GM19324 (cell line): ENCODE measurements around the gene RFX4.

ENCODE experiments used
- ATAC-seq: cut with Tn5 transposase; IDR thresholded peaks from one replicate; pipeline ENCODE4 v1.9.1; 2021; ENCODE audit warnings: mild to moderate bottlenecking, moderate library complexity; ENCODE audit not compliant: unreplicated experiment, low FRiP score

The RFX4 gene

DNA sequence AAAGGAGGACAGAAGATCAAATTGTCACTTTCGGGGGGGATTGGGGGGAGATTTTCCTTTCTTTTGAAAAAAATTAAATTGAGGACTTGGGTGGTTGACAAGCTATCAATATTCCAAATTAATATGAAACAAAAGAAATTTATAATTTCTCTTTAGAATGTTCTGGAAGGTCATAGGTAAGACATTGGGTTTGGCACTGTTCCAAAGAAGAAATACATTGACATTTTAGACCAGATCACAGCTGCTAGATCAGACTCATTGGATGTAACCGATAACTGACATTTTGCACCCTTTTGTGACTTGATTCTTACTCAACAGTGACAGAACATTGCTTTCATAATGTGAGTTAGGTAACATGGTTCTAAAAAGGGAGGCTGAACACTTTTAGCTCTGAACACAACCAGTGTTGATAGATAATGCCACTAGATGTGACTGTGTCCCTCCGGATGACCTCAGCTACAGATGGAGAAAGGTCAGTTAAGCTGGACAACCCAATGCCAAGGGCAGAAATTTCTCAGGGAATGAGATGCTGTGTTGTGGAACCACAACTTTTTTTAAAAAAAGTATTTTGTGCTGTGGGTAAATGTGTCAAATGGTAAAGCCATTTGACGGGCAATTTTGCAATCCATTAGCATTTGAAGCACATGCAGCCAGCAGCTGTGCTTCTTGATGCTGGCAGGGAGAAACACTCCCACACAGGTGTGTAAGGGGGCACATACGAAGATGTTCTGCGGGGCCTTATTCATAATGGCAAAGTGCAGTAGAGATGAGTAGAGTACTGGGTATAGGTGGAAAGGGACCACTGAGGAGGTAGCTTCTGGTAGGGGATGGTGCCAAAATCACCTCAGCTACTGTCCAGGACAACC is 62.9 kb downstream of the RFX4 start:
- no peak for ATAC-seq

DNA sequence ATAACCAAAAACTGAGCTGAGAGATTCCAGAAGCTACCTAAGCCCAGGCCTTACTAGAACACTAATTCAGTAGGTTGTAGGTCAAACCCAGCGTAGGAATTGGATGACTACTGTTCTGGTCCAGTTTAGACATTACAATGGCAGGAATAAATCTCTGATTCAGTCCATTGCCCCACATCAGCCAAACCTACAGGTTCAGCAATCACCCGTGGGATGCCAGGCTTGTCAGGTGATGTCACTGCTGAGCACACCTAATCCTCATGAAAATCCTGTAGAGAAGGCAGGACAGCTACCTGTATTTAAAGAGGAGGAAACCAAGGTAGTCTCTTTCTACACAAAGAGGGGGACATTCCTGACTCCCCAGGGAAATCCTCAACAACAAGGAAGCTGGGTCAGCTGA is 63.7 kb downstream of the RFX4 start:
- ATAC-seq = no peak

DNA sequence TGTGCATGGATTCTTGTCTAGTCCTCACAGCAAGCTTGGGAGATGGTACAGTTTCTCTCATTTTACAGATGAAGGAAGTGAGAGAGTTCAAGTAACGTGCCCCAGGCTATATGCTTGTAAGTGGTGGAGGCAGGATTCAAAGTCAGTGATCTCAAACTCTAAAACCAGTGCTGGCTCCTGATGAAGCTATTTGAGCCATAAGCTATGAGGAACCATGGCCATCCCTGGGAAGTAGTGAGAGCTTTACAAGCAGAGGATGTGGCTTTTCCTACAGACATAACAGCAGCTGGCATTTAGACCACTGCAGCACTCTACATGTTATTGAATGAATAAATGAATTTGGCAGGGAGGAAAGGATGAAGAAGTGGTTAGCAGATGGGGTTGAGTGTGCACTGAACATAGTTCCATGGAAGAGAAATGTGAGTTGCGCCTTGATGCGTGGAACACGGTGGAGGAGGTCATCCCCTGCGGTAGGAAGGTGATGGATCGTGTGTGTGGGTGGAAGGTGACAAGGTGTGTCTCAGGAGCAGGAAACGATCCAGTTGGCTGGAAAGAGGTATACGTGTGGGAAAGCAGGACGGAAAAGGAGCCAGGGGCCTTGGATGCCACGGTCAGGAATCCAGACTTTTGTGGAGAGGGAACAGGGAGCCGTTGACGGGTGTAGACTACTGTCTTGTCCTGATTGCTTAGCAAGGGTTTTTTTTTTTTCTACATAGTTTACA is 65.2 kb downstream of the RFX4 start:
- no peak for ATAC-seq

DNA sequence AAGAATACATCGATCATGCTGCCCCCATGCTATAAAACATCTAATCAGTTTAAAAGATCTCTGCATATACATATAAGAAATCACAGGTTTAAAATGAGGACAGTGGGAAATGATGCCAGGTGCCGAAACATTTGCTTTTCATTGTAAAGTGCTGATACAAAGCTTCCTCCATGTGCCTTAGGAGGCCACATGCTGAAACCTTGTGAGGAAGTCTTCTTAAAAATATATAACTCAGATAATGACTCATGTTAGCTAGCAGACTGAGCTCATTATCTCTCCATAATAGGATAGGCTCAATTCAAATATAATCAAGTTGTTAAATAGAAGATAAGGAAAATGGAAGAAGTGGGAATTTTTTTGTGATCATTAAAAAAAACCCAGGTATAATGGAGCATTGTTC is 65.9 kb downstream of the RFX4 start:
- no peak for ATAC-seq

DNA sequence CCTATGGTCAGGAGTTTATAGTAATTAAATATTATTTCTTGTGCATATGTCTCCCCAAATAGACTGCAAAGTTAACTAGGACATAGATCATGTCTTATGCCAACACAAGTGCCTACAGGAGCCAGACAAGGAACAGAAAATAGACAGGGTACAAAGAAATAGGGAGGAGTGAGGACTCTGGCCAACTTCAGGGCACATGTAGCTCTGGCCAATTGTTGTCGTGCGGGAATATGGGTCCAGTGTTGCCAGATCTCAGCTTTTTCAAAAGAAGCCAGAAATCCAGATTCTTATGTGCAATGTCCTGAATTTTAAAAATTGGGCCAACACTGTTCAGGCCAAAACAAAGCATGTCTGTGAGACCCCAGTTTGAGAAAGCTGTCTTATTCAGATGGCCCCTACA is 68.7 kb downstream of the RFX4 start:
- no peak for ATAC-seq

DNA sequence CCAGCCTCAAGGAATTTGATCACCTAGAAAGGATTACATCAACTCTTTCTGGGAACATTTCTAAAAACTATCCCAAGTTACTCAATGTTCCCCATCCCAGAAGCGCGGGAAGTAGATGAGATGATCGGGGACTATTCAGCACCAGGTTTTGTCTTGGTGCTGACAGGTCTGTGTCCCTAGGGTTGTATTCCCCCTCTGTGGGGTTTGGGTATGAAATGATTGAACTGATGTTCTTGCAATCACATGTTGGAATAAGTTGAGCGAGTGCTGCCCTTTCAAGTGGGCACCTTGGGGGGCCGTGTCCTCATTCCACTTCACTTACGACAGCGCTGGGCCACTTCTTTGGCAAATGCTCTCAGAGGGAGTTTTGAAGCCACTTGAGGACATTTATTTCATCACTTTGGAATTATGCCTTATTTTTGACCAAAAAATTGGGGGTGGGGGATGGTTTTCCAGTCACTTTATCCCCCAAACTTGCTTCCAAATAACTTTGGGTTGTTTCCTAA is 69.8 kb downstream of the RFX4 start:
- ATAC-seq = no peak

DNA sequence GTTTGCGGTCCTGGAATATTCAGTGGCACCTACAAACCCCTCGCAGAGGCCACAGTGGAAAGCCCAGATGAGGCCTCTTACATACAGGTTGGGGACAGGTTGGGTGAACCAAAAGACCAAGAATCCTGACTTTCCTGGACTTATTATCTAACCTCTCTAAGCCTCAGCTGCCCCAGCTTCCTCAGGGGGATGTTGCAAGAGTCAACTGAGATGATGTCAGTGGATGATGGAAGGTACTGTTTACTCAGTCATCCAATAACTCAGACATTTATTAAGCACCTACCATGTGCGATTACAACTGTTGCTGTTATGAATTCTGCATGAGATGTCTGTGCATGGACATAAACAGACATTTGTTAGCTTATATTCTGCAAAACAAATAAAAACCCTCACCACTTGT is 72.8 kb downstream of the RFX4 start:
- ATAC-seq = no peak

DNA sequence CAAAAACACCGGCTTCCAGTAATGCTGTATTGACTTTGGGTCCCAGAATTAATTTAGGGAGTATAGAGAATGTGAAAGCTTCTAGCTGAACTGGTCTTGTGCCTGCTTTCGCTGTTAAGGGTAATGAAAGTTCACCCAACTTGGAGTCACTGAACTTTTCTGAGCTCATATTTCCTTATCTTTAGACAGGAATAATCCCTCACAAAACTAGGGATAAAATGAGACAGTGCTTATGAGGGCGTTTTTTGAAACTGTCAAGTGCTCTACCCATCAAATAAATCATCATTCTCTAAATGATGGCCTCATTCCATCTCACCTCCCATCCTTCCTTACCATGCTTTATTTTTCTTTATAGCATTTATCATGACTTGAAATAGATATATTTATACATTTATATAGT is 74.7 kb downstream of the RFX4 start:
- no peak for ATAC-seq

DNA sequence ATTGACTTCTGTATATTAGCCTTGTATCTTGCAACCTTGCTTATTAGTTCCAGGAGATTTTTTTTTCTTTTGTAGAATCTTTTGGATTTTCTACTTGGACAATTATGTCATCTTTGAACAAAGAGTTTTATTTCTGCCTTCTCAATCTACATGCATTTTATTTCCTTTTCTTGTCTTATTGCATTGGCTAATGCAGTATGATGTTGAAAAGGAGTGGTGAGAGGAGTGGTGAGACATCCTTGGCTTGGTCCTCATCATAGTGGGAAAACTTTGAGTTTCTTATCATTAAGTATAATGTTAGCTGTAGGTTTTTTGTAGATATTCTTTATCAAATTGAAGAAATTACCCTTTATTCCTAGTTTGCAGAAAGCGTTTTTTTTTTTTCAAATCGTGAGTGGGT is 80.6 kb downstream of the RFX4 start:
- ATAC-seq = no peak

DNA sequence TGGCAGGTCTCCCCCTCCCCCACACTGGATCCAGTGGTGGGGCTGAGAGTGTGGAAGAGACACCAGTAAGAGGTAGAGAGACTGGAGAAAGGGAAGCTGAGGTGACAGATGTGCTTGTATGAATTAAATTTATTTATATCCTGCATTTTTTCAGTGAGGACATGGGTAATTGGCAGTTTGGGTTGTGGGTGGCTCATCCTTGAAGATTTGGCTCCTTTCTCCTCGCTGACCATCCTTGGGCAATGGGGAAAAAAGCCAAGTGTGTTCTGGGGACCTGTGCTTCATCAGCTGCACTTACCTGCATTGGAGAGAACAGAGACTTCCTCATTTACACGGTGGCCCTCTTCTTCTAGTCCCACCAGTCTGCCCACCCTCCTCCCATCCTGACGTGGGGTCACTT is 86.4 kb downstream of the RFX4 start:
- ATAC-seq = no peak

DNA sequence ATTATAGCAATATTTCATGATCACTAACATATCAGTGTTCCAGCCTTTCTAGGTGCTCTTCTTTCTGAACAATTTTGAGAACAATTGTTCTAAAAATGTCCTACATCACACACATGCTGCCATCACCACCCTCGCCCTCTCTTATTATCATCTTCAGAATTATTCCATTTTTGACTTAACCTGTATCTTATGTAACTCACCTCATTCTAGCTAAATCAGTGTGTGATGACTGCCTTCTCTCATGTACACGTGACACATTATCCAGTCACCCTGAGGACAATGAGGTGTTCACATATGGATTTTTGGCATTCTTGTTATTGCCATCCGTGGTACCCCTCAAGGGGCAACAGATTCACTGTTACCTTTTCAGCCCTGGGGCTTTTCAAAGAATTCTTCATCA is 87.3 kb downstream of the RFX4 start:
- no peak for ATAC-seq

DNA sequence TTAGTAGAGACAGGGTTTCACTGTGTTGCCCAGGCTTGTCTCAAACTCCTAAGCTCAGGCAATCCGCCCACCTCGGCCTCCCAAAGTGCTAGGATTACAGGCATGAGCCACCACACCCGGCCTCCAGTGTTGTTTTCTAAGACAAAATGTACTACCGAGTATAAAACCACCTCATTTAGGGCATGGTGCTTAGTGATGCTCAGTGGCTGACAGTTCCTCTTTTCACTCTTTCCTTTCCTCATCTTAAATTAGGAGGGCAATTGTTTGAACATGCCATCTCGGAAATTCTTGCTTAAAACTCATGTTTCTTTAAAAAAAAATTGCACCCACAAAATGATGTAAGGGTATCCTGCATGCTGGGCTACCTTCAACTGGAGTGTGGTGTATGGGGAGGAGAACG is 89.0 kb downstream of the RFX4 start:
- ATAC-seq = no peak

DNA sequence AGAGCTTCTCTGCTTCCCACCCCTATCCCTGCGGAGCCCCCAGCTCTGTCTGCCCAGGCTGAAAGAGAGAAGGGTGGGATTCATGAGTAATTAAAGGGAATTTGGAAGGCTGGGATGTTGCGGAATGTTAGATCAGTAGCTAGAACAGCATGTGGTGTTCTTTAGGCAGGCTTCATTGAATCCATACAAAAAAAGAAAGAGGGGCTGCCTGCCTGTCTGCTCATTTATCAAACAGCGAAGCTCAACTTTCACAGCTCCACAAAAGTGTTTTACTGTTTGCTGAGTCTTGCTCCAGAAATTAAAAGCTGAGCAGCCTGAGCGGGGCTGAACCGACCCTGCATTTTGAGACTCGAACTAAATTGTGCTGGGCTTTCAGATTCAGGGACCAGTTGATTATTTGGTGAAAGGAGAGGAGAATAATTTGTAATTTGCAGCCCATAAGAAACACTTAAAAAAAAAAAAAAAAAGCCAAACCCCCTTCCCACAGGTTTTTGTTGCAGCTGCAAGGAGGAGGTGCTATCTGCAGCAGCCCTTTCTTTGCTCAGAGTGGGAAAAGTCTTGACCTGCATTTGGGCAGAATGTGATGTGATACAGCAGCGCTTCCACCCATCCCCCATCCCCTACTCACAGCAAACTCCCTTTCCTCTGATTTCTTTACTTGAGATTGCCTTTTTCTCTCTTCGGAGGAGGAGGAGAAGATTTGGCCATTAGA is 89.7 kb downstream of the RFX4 start:
- ATAC-seq = no peak

DNA sequence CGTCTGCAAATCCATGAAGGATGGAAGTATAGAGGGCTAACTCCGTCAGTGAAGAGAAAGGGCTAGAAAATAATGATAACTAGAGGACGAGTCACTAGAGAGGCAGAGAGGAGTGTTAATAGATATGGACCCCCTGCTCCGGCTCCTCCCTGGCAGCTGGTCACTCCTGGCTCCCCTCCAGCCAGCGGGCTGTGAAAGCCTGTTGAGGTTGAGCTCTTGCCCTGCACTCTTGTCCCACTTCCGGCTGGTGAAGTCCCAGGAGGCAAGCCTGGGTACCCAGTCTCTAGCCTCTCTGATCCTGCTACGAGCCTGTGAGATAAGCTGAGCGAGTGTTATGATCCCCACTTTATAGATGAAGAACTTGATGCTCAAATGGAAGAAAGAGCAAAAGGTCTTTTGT is 90.3 kb downstream of the RFX4 start:
- ATAC-seq = no peak

DNA sequence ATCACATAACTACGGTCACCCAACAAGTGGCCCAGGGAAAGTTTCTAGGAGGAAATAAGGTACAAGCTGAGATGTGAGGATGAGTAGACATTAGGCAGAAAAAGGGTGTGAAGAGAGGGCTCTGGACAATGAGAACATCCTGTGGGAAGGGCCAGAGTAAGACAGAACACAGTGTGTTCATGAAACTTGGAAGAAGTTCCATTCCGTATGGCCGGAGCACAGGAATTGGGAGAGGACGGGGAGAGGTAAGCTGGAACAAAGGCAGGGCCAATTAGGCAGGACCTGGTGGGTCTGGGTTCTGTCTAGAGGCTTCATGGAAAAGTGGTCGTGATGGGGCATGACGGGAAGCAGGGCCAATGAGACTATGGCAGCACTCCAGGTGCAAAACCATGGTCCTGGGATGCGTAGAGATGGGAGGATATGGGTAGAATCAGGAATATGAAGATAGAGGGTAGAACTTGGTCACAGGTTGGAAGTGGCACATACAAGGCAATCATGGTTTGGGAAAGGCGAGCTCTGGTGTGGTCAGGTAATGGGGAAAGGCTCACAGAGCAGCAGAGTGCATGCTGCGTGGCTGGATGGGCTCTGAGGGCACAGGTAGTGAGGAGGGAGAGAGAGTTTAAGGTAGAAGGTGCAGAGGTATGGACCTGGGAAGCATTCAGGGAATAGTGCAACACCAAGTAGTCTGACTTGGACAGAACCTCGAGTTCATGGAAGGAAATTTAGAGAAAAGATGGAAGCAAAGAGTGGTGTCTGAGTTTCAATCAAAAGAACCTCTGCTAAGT is 93.0 kb downstream of the RFX4 start:
- no peak for ATAC-seq

DNA sequence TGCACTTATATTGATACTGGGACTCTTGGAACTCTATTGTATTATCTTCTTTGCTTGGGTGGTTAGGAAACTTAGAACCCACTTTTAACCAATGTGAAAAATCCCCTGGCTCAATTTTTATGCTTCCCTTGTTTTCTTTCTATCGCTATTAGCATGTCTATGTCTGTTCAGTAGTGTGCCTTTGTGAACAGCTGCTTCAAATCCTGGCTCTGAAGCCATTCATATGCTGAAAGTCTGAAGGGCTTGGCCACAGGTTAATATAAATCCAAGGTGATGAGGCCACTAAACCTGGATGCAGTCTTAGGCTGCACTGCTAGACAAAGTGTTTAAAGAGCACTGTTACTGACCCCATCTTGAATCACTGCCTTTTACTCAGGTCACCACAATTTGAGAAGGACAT is 96.8 kb downstream of the RFX4 start:
- no peak for ATAC-seq

DNA sequence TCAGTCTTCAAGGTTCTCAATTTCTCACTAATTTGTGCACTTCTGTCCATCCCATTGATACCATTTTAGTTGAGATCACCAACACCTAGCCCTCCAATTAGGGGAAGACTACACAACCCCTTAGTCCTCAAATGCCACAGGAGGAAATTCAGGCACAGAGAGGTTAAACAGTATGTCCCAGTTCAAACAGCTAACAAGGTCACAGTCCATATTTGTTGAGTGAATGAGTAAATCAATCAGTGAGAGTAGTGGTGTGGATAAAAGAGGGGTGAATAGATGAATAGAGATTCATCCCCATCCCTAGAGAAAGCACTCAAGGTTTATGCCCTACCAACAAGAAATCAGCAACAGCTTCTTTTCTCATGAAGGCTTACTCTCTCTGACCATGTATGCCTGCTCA is 97.5 kb downstream of the RFX4 start:
- no peak for ATAC-seq

DNA sequence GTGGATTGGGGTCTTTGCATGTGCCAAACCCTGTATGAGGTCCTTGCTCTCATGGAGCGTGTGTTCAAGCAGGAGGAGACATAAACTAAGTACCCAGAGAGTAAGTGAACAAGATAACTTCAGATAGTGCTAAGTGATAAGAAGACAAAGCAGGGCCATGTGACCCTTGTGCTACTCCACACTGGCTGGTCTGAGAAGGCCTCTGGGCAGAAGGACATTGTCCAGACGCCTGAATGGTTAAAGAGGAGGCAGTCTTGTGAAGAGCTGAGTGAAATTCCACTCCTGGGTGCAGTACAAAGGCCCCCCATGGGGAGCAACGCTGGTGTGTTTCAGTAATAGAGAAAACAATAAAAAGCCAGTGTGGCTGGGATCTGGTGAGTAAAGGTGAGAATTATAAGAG is 98.4 kb downstream of the RFX4 start:
- ATAC-seq = no peak

DNA sequence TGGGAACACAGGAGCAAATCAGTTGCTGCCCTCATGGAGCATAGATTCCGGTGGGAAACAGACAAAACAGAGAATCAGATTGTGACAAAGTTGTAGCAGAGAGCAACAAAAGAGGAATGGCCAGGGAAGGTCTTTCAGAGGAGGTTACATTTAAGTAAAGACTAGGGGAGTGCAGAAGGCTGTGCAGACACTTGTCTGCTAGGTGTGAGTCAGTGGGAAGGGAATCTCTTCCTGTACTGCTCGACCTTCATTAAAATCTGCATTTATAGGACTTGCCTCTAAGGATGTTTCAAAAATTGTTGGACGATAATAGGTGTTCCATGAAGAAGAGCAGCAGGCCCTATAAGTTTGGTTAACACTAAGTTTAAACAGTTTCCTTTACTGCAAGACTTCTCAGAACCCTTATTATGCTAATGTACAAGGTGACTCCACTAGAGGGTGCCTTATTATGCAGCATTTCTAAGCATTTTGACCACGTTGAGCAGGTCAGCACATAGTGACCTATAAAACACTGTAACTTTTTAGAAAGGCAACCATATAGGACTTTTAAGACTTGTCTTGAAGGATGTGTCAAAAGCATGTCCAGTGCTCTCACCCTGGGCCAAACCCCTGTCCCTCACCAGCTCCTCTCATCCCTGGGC is 99.9 kb downstream of the RFX4 start:
- ATAC-seq = no peak

DNA sequence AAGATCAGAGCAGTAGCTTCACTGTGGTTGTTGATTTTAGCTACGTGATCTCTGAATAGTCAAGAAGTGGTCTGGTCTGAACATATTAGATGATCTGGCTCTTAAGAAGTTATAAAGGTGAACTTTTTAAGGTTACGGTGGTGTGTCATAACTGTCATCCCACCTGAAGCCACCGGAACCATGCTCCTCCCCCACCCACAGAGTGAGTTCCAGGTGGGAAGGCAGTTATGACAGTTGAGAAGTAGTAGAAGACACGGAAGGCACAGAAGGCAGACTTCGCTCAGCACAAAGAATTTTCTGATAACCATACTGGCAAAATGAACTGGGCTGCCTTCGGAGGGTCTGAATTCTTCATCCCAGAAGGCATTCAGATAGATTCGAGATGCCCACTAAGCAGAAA is 101.7 kb downstream of the RFX4 start:
- no peak for ATAC-seq
